Measurements from ENCODE around the gene LAS1L.
A peak's percentile ranks its signal among the peaks of the same experiment; 100 is the strongest.
"Not testable (repeated sequence)": the region's sequence is repeated elsewhere in the genome, so short reads cannot be mapped to it uniquely, and the experiment has no call there.

The LAS1L gene

GRCh38 chrX:65532016-65532415 lies 2.6 kb downstream of the LAS1L start:
- Histone ChIP-seq H2AFZ (no peak overlapping the region), H3K9me3 (ENCODE audit: control insufficient read depth, low read length) (no peaks in the 10 kb centered on the region), H3K4me2 (ENCODE audit: low read length) (no peak overlapping the region), H3K4me3 (ENCODE audit: low read depth, low read length) (no peak overlapping the region), H3K27me3 (ENCODE audit: control insufficient read depth, insufficient read depth, low read length) (no peaks in the 10 kb centered on the region), H3K9ac (no peak overlapping the region), H3K27ac (no peak overlapping the region), H3K79me2 (peaks cover 6% of the 10 kb centered on the region), H3K4me1 (peaks cover 3% of the 10 kb centered on the region), H3K36me3 (ENCODE audit: control insufficient read depth, insufficient read depth, low read length) (no peaks in the 10 kb centered on the region)
- no peak for TF ChIP-seq CTCF (IDR thresholded peaks at IDR 0.05)

GRCh38 chrX:65528705-65529340 lies 5.8 kb downstream of the LAS1L start:
- Histone ChIP-seq H3K4me3 (ENCODE audit: low read depth, low read length) (no peak overlapping the region), H3K4me2 (ENCODE audit: low read length) (no peak overlapping the region), H3K79me2 (peaks cover 2% of the 10 kb centered on the region), H3K9me3 (ENCODE audit: control insufficient read depth, low read length) (no peaks in the 10 kb centered on the region), H3K9ac (no peak overlapping the region), H3K27ac (no peak overlapping the region), H3K27me3 (ENCODE audit: control insufficient read depth, insufficient read depth, low read length) (no peaks in the 10 kb centered on the region), H2AFZ (no peak overlapping the region), H3K36me3 (ENCODE audit: control insufficient read depth, insufficient read depth, low read length) (no peaks in the 10 kb centered on the region), H3K4me1 (peaks cover 3% of the 10 kb centered on the region)
- peak; percentile 87 for TF ChIP-seq CTCF (IDR thresholded peaks at IDR 0.05)

- Histone ChIP-seq H3K9ac (no peak overlapping the region), H3K4me2 (ENCODE audit: low read length) (no peak overlapping the region), H3K27ac (no peak overlapping the region), H2AFZ (no peak overlapping the region), H3K27me3 (ENCODE audit: control insufficient read depth, insufficient read depth, low read length) (no peaks in the 10 kb centered on the region), H3K36me3 (ENCODE audit: control insufficient read depth, insufficient read depth, low read length) (no peaks in the 10 kb centered on the region), H3K79me2 (no peaks in the 10 kb centered on the region), H3K9me3 (ENCODE audit: control insufficient read depth, low read length) (no peaks in the 10 kb centered on the region), H3K4me3 (ENCODE audit: low read depth, low read length) (no peak overlapping the region), H3K4me1 (no peaks in the 10 kb centered on the region)
- TF ChIP-seq CTCF (IDR thresholded peaks at IDR 0.05): no peak
These were observed 6.3 kb downstream of the LAS1L start for GRCh38 chrX:65528293-65528692.

DNA sequence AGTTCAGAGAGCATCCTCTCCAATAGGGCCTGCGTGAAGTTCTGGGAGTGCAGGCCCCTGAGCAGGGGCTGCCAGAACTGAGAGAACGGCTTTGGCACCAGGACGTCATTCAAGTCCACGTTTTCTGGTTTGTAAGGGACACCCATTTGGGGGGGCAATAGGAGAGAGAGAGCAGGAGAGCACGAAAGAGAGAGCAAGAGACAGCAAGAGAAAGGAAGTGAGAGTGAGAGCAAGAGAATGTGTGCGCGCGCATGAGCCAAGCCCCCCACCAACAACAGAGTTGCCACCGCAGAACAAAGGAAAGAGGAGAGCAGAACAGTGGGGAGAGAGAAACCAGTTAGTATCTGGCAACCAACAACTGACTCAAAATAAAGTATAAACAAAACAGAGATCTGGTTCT lies 10.4 kb downstream of the LAS1L start:
- Histone ChIP-seq H3K4me3 (ENCODE audit: low read depth, low read length) (no peak overlapping the region), H3K4me1 (no peaks in the 10 kb centered on the region), H3K4me2 (ENCODE audit: low read length) (no peak overlapping the region), H3K36me3 (ENCODE audit: control insufficient read depth, insufficient read depth, low read length) (no peaks in the 10 kb centered on the region), H3K27me3 (ENCODE audit: control insufficient read depth, insufficient read depth, low read length) (no peaks in the 10 kb centered on the region), H3K9me3 (ENCODE audit: control insufficient read depth, low read length) (no peaks in the 10 kb centered on the region), H3K9ac (no peak overlapping the region), H3K27ac (no peak overlapping the region), H3K79me2 (no peaks in the 10 kb centered on the region), H2AFZ (no peak overlapping the region)
- no peak for TF ChIP-seq CTCF (IDR thresholded peaks at IDR 0.05)

- no peaks in the 10 kb centered on the region for H3K36me3 ChIP-seq (ENCODE audit: control insufficient read depth, insufficient read depth, low read length)
These were observed 11.7 kb downstream of the LAS1L start for GRCh38 chrX:65522739-65523372.

GRCh38 chrX:65519530-65519929 lies 15.1 kb downstream of the LAS1L start:
- H3K9ac ChIP-seq; H3K4me3 ChIP-seq (ENCODE audit: low read depth, low read length); H2AFZ ChIP-seq; H3K9me3 ChIP-seq (ENCODE audit: control insufficient read depth, low read length); H3K27me3 ChIP-seq (ENCODE audit: control insufficient read depth, insufficient read depth, low read length); H3K36me3 ChIP-seq (ENCODE audit: control insufficient read depth, insufficient read depth, low read length); H3K4me1 ChIP-seq; H3K27ac ChIP-seq; H3K79me2 ChIP-seq; H3K4me2 ChIP-seq (ENCODE audit: low read length): not testable (repeated sequence)

More at GRCh38 chrX:65522739-65523372, 11.7 kb downstream of the LAS1L start:
- no peaks in the 10 kb centered on the region for H3K4me1 ChIP-seq
- no peak for TF ChIP-seq CTCF (IDR thresholded peaks at IDR 0.05)
- H3K27ac ChIP-seq: no peak overlapping the region
- H2AFZ ChIP-seq: no peak overlapping the region
- no peaks in the 10 kb centered on the region for H3K79me2 ChIP-seq
- no peak overlapping the region for H3K9ac ChIP-seq
- no peaks in the 10 kb centered on the region for H3K27me3 ChIP-seq (ENCODE audit: control insufficient read depth, insufficient read depth, low read length)
- no peak overlapping the region for H3K4me2 ChIP-seq (ENCODE audit: low read length)
- no peak overlapping the region for H3K4me3 ChIP-seq (ENCODE audit: low read depth, low read length)
- H3K9me3 ChIP-seq (ENCODE audit: control insufficient read depth, low read length): no peaks in the 10 kb centered on the region

DNA sequence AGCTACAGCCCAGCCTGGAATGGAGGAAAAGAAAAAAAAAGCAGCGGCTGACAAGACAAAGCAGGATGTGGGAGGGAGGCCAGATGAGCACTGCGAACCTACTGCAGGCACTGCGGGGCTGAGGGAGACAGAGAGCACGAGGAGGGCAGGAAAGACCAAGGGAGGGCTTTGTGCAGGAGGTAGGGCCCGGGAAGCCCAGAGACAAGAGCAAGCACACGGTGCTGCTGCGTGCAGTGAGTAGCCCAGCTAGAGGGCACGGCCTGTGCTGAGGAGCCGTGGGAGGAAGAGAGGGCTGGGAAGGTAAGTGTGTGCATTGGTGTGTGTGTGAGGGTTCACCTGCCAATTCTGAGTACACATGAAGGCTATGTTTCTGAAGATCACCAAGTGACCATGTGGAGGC lies 15.6 kb downstream of the LAS1L start:
- H3K9ac ChIP-seq; H3K27me3 ChIP-seq (ENCODE audit: control insufficient read depth, insufficient read depth, low read length); H3K27ac ChIP-seq; H3K36me3 ChIP-seq (ENCODE audit: control insufficient read depth, insufficient read depth, low read length); H3K4me3 ChIP-seq (ENCODE audit: low read depth, low read length); H2AFZ ChIP-seq; H3K4me2 ChIP-seq (ENCODE audit: low read length); H3K4me1 ChIP-seq; H3K79me2 ChIP-seq; H3K9me3 ChIP-seq (ENCODE audit: control insufficient read depth, low read length): not testable (repeated sequence)
